HEK293 (cell line): ENCODE results near the gene POT1.
"Not testable (repeated sequence)": the region's sequence is repeated elsewhere in the genome, so short reads cannot be mapped to it uniquely, and the experiment has no call there.

Source experiments
- CTCF ChIA-PET: fragments of 350-600 bp; formaldehyde crosslinking; extraction: SDS; loops from one replicate; lab custom pipeline; 2021; ENCODE audit warnings: antibody characterized with exemption; lab: Yijun Ruan, JAX
- POLR2A ChIA-PET: fragments of 300-600 bp; formaldehyde crosslinking; extraction: SDS; loops from one replicate; lab custom pipeline; 2020; ENCODE audit warnings: antibody characterized with exemption, inconsistent platforms; lab: Yijun Ruan, JAX
- H3K27ac ChIP-seq: fragments of 200-500 bp; sonication (Bioruptor generic); 2 replicates; pipeline ENCODE4 v1.5.1; 2014; ENCODE audit warnings: low read depth, low read length, control low read depth, inconsistent platforms; ENCODE audit errors: extremely low read depth
- H3K36me3 ChIP-seq, 2 experiments: fragments of 200-500 bp in 1 of 2; sonication (Bioruptor generic) in 1 of 2; 1 replicate in 1 of 2; 2 replicates in 1 of 2; pipeline ENCODE4 v1.5.1; 2014 to 2017; ENCODE audit warnings: inconsistent platforms in 2 of 2, low read length in 2 of 2; ENCODE audit not compliant: control insufficient read depth in 2 of 2, insufficient read depth in 1 of 2
- H3K4me1 ChIP-seq: fragments of 200-500 bp; sonication (Bioruptor generic); 2 replicates; pipeline ENCODE4 v1.5.1; 2014; ENCODE audit warnings: mild to moderate bottlenecking, low read length, inconsistent platforms; ENCODE audit not compliant: control insufficient read depth, insufficient read depth
- H3K4me3 ChIP-seq: 2 replicates; pipeline ENCODE4 v1.5.1; 2011; ENCODE audit warnings: low read depth, mild to moderate bottlenecking, control low read depth, low read length, moderate library complexity
- H3K9me3 ChIP-seq: fragments of 200-500 bp; sonication (Bioruptor generic); 2 replicates; pipeline ENCODE4 v1.5.1; 2014; ENCODE audit warnings: low read depth, low read length, inconsistent platforms; ENCODE audit not compliant: control insufficient read depth, insufficient read depth
- BCL11B ChIP-seq: fragments of 450-650 bp; formaldehyde crosslinking; IDR thresholded peaks from 2 replicates; pipeline ENCODE4 v1.5.1; 2016; ENCODE audit warnings: low read depth, missing biosample characterization, missing genetic modification characterization
- HOXC10 ChIP-seq: sonication (generic); formaldehyde crosslinking; IDR thresholded peaks from 2 replicates; pipeline ENCODE4 v1.8.1; 2023; ENCODE audit warnings: mild to moderate bottlenecking, missing genetic modification reagents
- KLF8 ChIP-seq: fragments of 450-650 bp; formaldehyde crosslinking; IDR thresholded peaks from 2 replicates; pipeline ENCODE4 v1.5.1; 2016; ENCODE audit warnings: missing biosample characterization, missing genetic modification characterization
- KLF9 ChIP-seq: fragments of 450-650 bp; formaldehyde crosslinking; IDR thresholded peaks from 2 replicates; pipeline ENCODE4 v1.5.1; 2016; ENCODE audit warnings: missing biosample characterization, missing genetic modification characterization, low read depth
- REPIN1 ChIP-seq: fragments of 450-650 bp; formaldehyde crosslinking; IDR thresholded peaks from 2 replicates; pipeline ENCODE4 v1.5.1; 2017; ENCODE audit warnings: missing biosample characterization, missing genetic modification characterization, low read depth
- REST ChIP-seq: fragments of 450-650 bp; formaldehyde crosslinking; IDR thresholded peaks from 2 replicates; pipeline ENCODE4 v1.5.1; 2016; ENCODE audit warnings: missing biosample characterization, missing genetic modification characterization
- SP3 ChIP-seq: fragments of 450-650 bp; formaldehyde crosslinking; IDR thresholded peaks from 2 replicates; pipeline ENCODE4 v1.5.1; 2016; ENCODE audit warnings: missing biosample characterization, missing genetic modification characterization
- ZBTB44 ChIP-seq: fragments of 450-650 bp; IDR thresholded peaks from 2 replicates; pipeline ENCODE4 v1.5.1; 2018; ENCODE audit warnings: missing biosample characterization, mild to moderate bottlenecking, missing genetic modification characterization
- ZBTB49 ChIP-seq: fragments of 450-650 bp; formaldehyde crosslinking; IDR thresholded peaks from 2 replicates; pipeline ENCODE4 v1.5.1; 2016; ENCODE audit warnings: missing biosample characterization, missing genetic modification characterization, low read depth
- ZBTB7A ChIP-seq: fragments of 450-650 bp; formaldehyde crosslinking; IDR thresholded peaks from 2 replicates; pipeline ENCODE4 v1.5.1; 2016; ENCODE audit warnings: low read depth, missing biosample characterization, missing genetic modification characterization
- ZNF155 ChIP-seq: fragments of 450-650 bp; formaldehyde crosslinking; IDR thresholded peaks from 2 replicates; pipeline ENCODE4 v1.5.1; 2016; ENCODE audit warnings: missing biosample characterization, missing genetic modification characterization
- ZNF221 ChIP-seq: fragments of 450-650 bp; formaldehyde crosslinking; IDR thresholded peaks from 2 replicates; pipeline ENCODE4 v1.5.1; 2017; ENCODE audit warnings: missing biosample characterization, missing genetic modification characterization, borderline replicate concordance
- ZNF24 ChIP-seq: fragments of 450-650 bp; formaldehyde crosslinking; IDR thresholded peaks from 2 replicates; pipeline ENCODE4 v1.5.1; 2016; ENCODE audit warnings: missing biosample characterization, missing genetic modification characterization
- ZNF311 ChIP-seq: fragments of 450-650 bp; formaldehyde crosslinking; IDR thresholded peaks from 2 replicates; pipeline ENCODE4 v1.5.1; 2017; ENCODE audit warnings: missing biosample characterization, missing genetic modification characterization, borderline replicate concordance
- ZNF324 ChIP-seq: fragments of 450-650 bp; formaldehyde crosslinking; IDR thresholded peaks from 2 replicates; pipeline ENCODE4 v1.5.1; 2016; ENCODE audit warnings: missing biosample characterization, missing genetic modification characterization
- ZNF354C ChIP-seq: fragments of 450-650 bp; formaldehyde crosslinking; IDR thresholded peaks from 2 replicates; pipeline ENCODE4 v1.5.1; 2016; ENCODE audit warnings: missing biosample characterization, missing genetic modification characterization, low read depth, borderline replicate concordance
- ZNF624 ChIP-seq: fragments of 450-650 bp; formaldehyde crosslinking; IDR thresholded peaks from 2 replicates; pipeline ENCODE4 v1.5.1; 2017; ENCODE audit warnings: missing biosample characterization, missing genetic modification characterization
- ZNF629 ChIP-seq: fragments of 450-650 bp; formaldehyde crosslinking; IDR thresholded peaks from 2 replicates; pipeline ENCODE4 v1.5.1; 2017; ENCODE audit warnings: missing biosample characterization, missing genetic modification characterization
- ZNF670 ChIP-seq: fragments of 450-650 bp; formaldehyde crosslinking; IDR thresholded peaks from 2 replicates; pipeline ENCODE4 v1.5.1; 2016; ENCODE audit warnings: missing biosample characterization, missing genetic modification characterization, low read depth
- ZNF701 ChIP-seq: fragments of 450-650 bp; formaldehyde crosslinking; IDR thresholded peaks from 2 replicates; pipeline ENCODE4 v1.5.1; 2016; ENCODE audit warnings: missing biosample characterization, missing genetic modification characterization
- ZNF792 ChIP-seq: fragments of 450-650 bp; formaldehyde crosslinking; IDR thresholded peaks from 2 replicates; pipeline ENCODE4 v1.5.1; 2016; ENCODE audit warnings: missing biosample characterization, missing genetic modification characterization
- ZSCAN18 ChIP-seq: fragments of 450-650 bp; formaldehyde crosslinking; IDR thresholded peaks from 2 replicates; pipeline ENCODE4 v1.5.1; 2016; ENCODE audit warnings: missing biosample characterization, missing genetic modification characterization

The POT1 gene

GRCh38 chr7:124929467-124930172, at the start of gene POT1 (continued):
- TF ChIP-seq REST (no peak), SP3 (tag by site-specific recombination) (peak; percentile 84), ZNF24 (no peak), ZNF221 (tag by site-specific recombination) (no peak), ZNF624 (tag by site-specific recombination) (no peak), ZBTB49 (tag by site-specific recombination) (no peak), KLF8 (peak; percentile 19; the same call in 1 of the 2 replicates), ZNF701 (tag by site-specific recombination) (no peak), ZNF311 (no peak), ZBTB7A (tag by site-specific recombination) (no peak), ZNF629 (tag by site-specific recombination) (peak; percentile 100), ZSCAN18 (no peak), BCL11B (tag by site-specific recombination) (no peak), ZNF155 (tag by site-specific recombination) (no peak), REPIN1 (tag by site-specific recombination) (no peak)
- TF ChIP-seq, all 188 proteins: peak for 42

- H3K27ac ChIP-seq, H3K36me3 ChIP-seq, H3K4me3 ChIP-seq, H3K4me1 ChIP-seq, CTCF ChIA-PET, POLR2A ChIA-PET, H3K9me3 ChIP-seq: not testable (repeated sequence)
Observed at GRCh38 chr7:124975131-124975530, 45.5 kb upstream of the POT1 start.

DNA sequence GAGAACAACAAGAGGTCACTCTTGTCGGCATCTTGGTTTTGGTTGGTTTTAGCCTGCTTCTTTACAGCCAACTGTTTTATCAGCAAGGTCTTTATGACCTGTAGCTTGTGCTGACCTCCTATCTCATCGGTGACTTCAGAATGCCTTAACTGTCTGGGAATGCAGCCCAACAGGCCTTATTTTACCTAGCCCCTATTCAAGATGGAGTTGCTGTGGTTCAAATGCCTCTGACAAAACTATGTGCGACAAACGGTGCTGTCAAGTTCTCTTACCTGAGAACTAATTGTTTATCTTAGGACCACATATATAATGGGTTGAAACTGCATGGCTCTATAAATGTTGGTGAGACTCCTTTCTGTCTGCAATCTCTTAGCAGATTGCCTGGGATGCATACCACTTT, 35.9 kb upstream of the POT1 start:
- no peaks in the 10 kb centered on the region for H3K36me3 ChIP-seq
- no peaks in the 10 kb centered on the region for H3K9me3 ChIP-seq
- no peak overlapping the region for H3K27ac ChIP-seq
- TF ChIP-seq ZNF670 (tag by site-specific recombination), result no peak
- TF ChIP-seq ZBTB44, result no peak
- TF ChIP-seq ZNF324 (tag by site-specific recombination), result no peak
- TF ChIP-seq ZNF792 (tag by site-specific recombination), result no peak
- no peak for TF ChIP-seq ZNF354C (tag by site-specific recombination)
- TF ChIP-seq HOXC10, result no peak
- TF ChIP-seq KLF9 (tag by site-specific recombination), result no peak
- ChIA-PET CTCF (no interaction called here), POLR2A (no interaction called here)
- no peak overlapping the region for H3K4me3 ChIP-seq
- H3K4me1 ChIP-seq, result no peaks in the 10 kb centered on the region
